Right lobe of liver (tissue), 6 donors: Measurements from ENCODE around the gene ACSL1. TPM values are rescaled to one million over a fixed set of nuclear protein-coding genes. Genes with fewer than 3 reads are reported as not detected.
A peak's percentile ranks its signal among the peaks of the same experiment; 100 is the strongest.

Source experiments
- ATAC-seq, 4 donors: fragments of 200-7000 bp; cut with Tn5 transposase; one replicate each; pipeline ENCODE4 v1.9.1; 2020; ENCODE audit warnings: mild to moderate bottlenecking in 4 of 4, moderate library complexity in 4 of 4
- DNase-seq, 3 donors: peaks; one replicate each; pipeline ENCODE4 v3.0.0-alpha.2; 2020
- H3K27ac ChIP-seq, 3 donors: fragments of 200-600 bp; one replicate each; pipeline ENCODE4 v1.8.0; 2022
- H3K27me3 ChIP-seq, 2 donors: fragments of 200-600 bp; one replicate each; pipeline ENCODE4 v1.8.0; 2022
- H3K36me3 ChIP-seq, 4 donors: fragments of 200-600 bp; sonication (generic) in 1 of 4; one replicate each; pipeline versions ENCODE4 v1.5.1 to v1.8.0; 2017 to 2022; ENCODE audit warnings: control low read depth in 1 of 4
- H3K4me1 ChIP-seq, 4 donors: fragments of 200-600 bp; sonication (generic) in 1 of 4; one replicate each; pipeline versions ENCODE4 v1.5.1 to v1.8.0; 2017 to 2022; ENCODE audit warnings: control low read depth in 1 of 4
- H3K4me3 ChIP-seq, 3 donors: fragments of 200-600 bp; one replicate each; pipeline ENCODE4 v1.8.0; 2022
- H3K9me3 ChIP-seq, 4 donors: fragments of 200-600 bp; sonication (generic) in 1 of 4; one replicate each; pipeline versions ENCODE4 v1.5.1 to v1.8.0; 2017 to 2022; ENCODE audit warnings: control low read depth in 1 of 4
- CTCF ChIP-seq, 4 donors: fragments of 200-600 bp in 3 of 4; fragments of 450-650 bp in 1 of 4; IDR thresholded peaks; one replicate each; pipeline versions ENCODE4 v1.5.1 to v1.8.0; 2016 to 2022; ENCODE audit warnings: antibody characterized with exemption in 4 of 4, mild to moderate bottlenecking in 2 of 4
- POLR2A ChIP-seq: fragments of 450-650 bp; IDR thresholded peaks from one replicate; pipeline ENCODE4 v1.6.1; 2017; ENCODE audit warnings: antibody characterized with exemption, mild to moderate bottlenecking
- WGBS: methylation state at CpG from one replicate; pipeline ENCODE4 v1.1.6; 2018; ENCODE audit warnings: low coverage, low lambda C conversion rate; ENCODE audit not compliant: insufficient coverage; ENCODE audit errors: missing lambda C conversion rate; 5-methylcytosine and 5-hydroxymethylcytosine counted together
- intact Hi-C, 2 donors: fragments of 100-400 bp; cut with DNase I; formaldehyde crosslinking; loops; one replicate each; pipeline versions ENCODE4 v1.11.2 to v1.14.1; 2022
- total RNA-seq, 6 experiments: library from RNA; depleted of rRNA in 2 of 6; stranded (reverse); fragments of >200 nt in 2 of 6; fragmentation: NEBNext Ultra II Directional in 3 of 6; extraction: Animal tissue kit (Norgen Biotek cat#: 25700) in 3 of 6; gene quantifications; one replicate each; pipeline versions ENCODE4 v1.1.0 to v1.2.4, GENCODE V29; 2016 to 2023
- donor health status: DM: no; HTN: yes; CAD: no.
- donor health status: DM: no; HTN: no; CAD: no.
- donor health status: DM: no; HTN: no; CAD: no.
- donor health status: DM: no; HTN: yes; CAD: no.
- donor health status: DM: no; HTN: yes; CAD: no.

ACSL1 gene
- total RNA-seq, 6 experiments from 2014 or later = 544 to 1,154 (median 743) TPM

GRCh38 chr4:184729946-184730345 lies 95.8 kb downstream of the ACSL1 start:
- no peaks in the 10 kb centered on the region for H3K36me3 ChIP-seq
- intact Hi-C loops = no loop called here
- 100% methylated on average over 2 of the region's 5 CpGs for WGBS
- H3K4me1 ChIP-seq = peaks cover 0 to 5% (median 1%) of the 10 kb centered on the region in 4 donors
- H3K9me3 ChIP-seq = no peaks in the 10 kb centered on the region
- H3K27ac ChIP-seq = no peak overlapping the region
- H3K27me3 ChIP-seq = no peaks in the 10 kb centered on the region
- DNase-seq (no peak), ATAC-seq (no peak)
- TF ChIP-seq POLR2A (no peak), CTCF (IDR thresholded peaks at IDR 0.05) (no peak)
- H3K4me3 ChIP-seq = no peak overlapping the region

- intact Hi-C loops = no loop called here
- ATAC-seq = no peak
- no peaks in the 10 kb centered on the region for H3K27me3 ChIP-seq
- no peak overlapping the region for H3K4me3 ChIP-seq
- no peaks in the 10 kb centered on the region for H3K9me3 ChIP-seq
- H3K4me1 ChIP-seq = peaks cover 0 to 5% (median 0%) of the 10 kb centered on the region in 4 donors
- no peak overlapping the region for H3K27ac ChIP-seq
- DNase-seq = no peak
- WGBS = 53% methylated on average over 2 of the region's 2 CpGs
- TF ChIP-seq CTCF (IDR thresholded peaks at IDR 0.05) = no peak
- TF ChIP-seq POLR2A = no peak
- H3K36me3 ChIP-seq = no peaks in the 10 kb centered on the region
Measured at GRCh38 chr4:184728858-184729257, 96.9 kb downstream of the ACSL1 start.

GRCh38 chr4:184727430-184727829 lies 98.3 kb downstream of the ACSL1 start:
- TF ChIP-seq CTCF (IDR thresholded peaks at IDR 0.05) = no peak
- Histone ChIP-seq H3K27ac (no peak overlapping the region), H3K36me3 (no peaks in the 10 kb centered on the region), H3K27me3 (no peaks in the 10 kb centered on the region), H3K4me1 (no peaks in the 10 kb centered on the region), H3K4me3 (no peak overlapping the region), H3K9me3 (no peaks in the 10 kb centered on the region)
- DNase-seq (no peak), ATAC-seq (no peak)
- intact Hi-C loops = no loop called here
- WGBS = 85% methylated on average over 3 of the region's 3 CpGs

- Histone ChIP-seq H3K4me3 (no peak overlapping the region), H3K9me3 (peaks cover 0 to 3% (median 0%) of the 10 kb centered on the region in 4 donors), H3K27me3 (no peaks in the 10 kb centered on the region), H3K4me1 (no peaks in the 10 kb centered on the region), H3K27ac (no peak overlapping the region), H3K36me3 (no peaks in the 10 kb centered on the region)
- ATAC-seq (peak in 1 of 4 donors; percentile 25), DNase-seq (no peak)
- WGBS = 36% methylated on average over 1 of the region's 1 CpG
- peak in 1 of 4 donors; percentile 5 for TF ChIP-seq CTCF (IDR thresholded peaks at IDR 0.05)
- no peak for TF ChIP-seq POLR2A
- intact Hi-C loops = no loop called here
Measured at GRCh38 chr4:184722798-184723197, 103.0 kb downstream of the ACSL1 start.

- no peak for DNase-seq
- ATAC-seq = no peak
- Histone ChIP-seq H3K36me3 (no peaks in the 10 kb centered on the region), H3K9me3 (peaks cover 0 to 3% (median 0%) of the 10 kb centered on the region in 4 donors), H3K27ac (no peak overlapping the region), H3K4me1 (no peaks in the 10 kb centered on the region), H3K4me3 (no peak overlapping the region), H3K27me3 (no peaks in the 10 kb centered on the region)
- intact Hi-C loops = no loop called here
- no peak for TF ChIP-seq POLR2A
- no peak for TF ChIP-seq CTCF (IDR thresholded peaks at IDR 0.05)
Measured at GRCh38 chr4:184721254-184721653, 104.5 kb downstream of the ACSL1 start.
